Measurements from ENCODE around the gene SMR3B. TPM values are rescaled to one million over a fixed set of nuclear protein-coding genes. Genes with fewer than 3 reads are reported as not detected.

The SMR3B gene
- total RNA-seq, 1 experiment from 2014 or later: not detected

DNA sequence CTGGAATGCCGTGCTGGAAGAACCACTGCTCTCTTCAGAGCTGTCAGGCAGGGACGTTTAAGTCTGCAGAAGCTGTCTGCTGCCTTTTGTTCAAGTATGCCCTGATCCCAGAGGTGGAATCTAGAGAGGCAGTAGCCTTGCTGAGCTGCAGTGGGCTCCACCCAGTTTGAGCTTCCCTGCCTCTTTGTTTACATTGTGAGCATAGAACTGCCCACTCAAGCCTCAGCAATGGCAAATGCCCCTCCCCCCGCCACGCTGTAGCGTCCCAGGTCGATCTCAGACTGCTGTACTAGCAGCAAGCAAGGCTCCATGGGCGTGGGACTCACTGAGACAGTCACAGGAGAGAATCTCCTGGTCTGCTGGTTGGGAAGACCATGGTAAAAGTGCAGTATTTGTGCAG lies 54.3 kb downstream of the SMR3B start:
- no TSS peak for BruUV-seq (replicated peaks)
- POLR2A ChIA-PET: no interaction called here
- Mint-ChIP-seq H3K9me3 (ENCODE audit: unreplicated experiment) (no peaks in the 10 kb centered on the region), H3K27ac (ENCODE audit: low read depth, unreplicated experiment) (no peak overlapping the region), H3K36me3 (ENCODE audit: insufficient read depth, unreplicated experiment) (no peaks in the 10 kb centered on the region), H3K27me3 (ENCODE audit: insufficient read depth, unreplicated experiment) (peaks cover 20% of the 10 kb centered on the region), H3K4me1 (ENCODE audit: insufficient read depth, unreplicated experiment) (no peaks in the 10 kb centered on the region), H3K4me3 (ENCODE audit: unreplicated experiment) (no peak overlapping the region)
- CTCF ChIA-PET: interaction anchor here (0.6 kb wide), 1 partner anchor 124 kb away, joined by 3 read pairs; no protein-coding TSS in a partner anchor
- intact Hi-C loops (cut with micrococcal nuclease): no loop called here
- no peak for DNase-seq (ENCODE audit: unreplicated experiment)
- TF ChIP-seq CTCF (IDR thresholded peaks at IDR 0.05; ENCODE audit: unreplicated experiment): no peak

Other genes starting within 250 kb of the SMR3B start
- not detected in 2 replicates for gene PRR27, start 228.9 kb upstream of the SMR3B start, total RNA-seq (2022)
- gene ODAM, start 187.4 kb upstream of the SMR3B start, total RNA-seq (2022): not detected in 2 replicates
- gene FDCSP, start 157.0 kb upstream of the SMR3B start, total RNA-seq (2022): not detected in 2 replicates
- not detected in 2 replicates for gene CSN3, start 140.5 kb upstream of the SMR3B start, total RNA-seq (2022)
- not detected in 2 replicates for gene CABS1, start 48.1 kb upstream of the SMR3B start, total RNA-seq (2022)
- gene SMR3A, start 22.4 kb upstream of the SMR3B start, total RNA-seq (2022): not detected in 2 replicates
- gene OPRPN, start 14.8 kb downstream of the SMR3B start, total RNA-seq (2022): not detected in 2 replicates
- not detected in 2 replicates for gene MUC7, start 89.1 kb downstream of the SMR3B start, total RNA-seq (2022)
- gene AMTN, start 135.4 kb downstream of the SMR3B start, total RNA-seq (2022): not detected in 2 replicates
- gene AMBN, start 209.1 kb downstream of the SMR3B start, total RNA-seq (2022): not detected in 2 replicates
- not detected in 2 replicates for gene ENAM, start 245.6 kb downstream of the SMR3B start, total RNA-seq (2022)